Regular cardiac myocyte (primary cell): ENCODE results near the gene FBXO15. TPM values are rescaled to one million over a fixed set of nuclear protein-coding genes. Genes with fewer than 3 reads are reported as not detected.

Experiments
- total RNA-seq: library from RNA; depleted of rRNA; stranded (reverse); fragments of >200 nt; gene quantifications from 2 replicates; pipeline ENCODE4 v1.2.3, GENCODE V29; 2014

Gene FBXO15, protein sequence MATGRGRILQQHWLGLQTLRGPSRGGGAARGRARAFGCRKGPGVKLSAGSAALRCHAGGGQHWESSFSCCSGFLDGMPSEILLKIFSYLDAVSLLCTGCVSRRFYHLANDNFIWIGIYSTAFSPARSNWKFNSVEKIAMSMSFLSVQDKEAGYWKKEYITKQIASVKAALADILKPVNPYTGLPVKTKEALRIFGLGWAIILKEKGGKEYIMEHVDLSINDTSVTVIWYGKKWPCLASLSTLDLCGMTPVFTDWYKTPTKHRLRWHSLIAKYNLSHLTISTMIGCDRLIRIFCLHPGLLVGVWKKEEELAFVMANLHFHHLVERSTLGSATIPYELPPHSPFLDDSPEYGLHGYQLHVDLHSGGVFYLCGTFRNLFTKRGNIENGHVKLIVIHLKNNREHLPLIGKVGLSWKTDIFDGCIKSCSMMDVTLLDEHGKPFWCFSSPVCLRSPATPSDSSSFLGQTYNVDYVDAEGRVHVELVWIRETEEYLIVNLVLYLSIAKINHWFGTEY
- 0.38 and 0.85 TPM in 2 replicates for total RNA-seq

DNA sequence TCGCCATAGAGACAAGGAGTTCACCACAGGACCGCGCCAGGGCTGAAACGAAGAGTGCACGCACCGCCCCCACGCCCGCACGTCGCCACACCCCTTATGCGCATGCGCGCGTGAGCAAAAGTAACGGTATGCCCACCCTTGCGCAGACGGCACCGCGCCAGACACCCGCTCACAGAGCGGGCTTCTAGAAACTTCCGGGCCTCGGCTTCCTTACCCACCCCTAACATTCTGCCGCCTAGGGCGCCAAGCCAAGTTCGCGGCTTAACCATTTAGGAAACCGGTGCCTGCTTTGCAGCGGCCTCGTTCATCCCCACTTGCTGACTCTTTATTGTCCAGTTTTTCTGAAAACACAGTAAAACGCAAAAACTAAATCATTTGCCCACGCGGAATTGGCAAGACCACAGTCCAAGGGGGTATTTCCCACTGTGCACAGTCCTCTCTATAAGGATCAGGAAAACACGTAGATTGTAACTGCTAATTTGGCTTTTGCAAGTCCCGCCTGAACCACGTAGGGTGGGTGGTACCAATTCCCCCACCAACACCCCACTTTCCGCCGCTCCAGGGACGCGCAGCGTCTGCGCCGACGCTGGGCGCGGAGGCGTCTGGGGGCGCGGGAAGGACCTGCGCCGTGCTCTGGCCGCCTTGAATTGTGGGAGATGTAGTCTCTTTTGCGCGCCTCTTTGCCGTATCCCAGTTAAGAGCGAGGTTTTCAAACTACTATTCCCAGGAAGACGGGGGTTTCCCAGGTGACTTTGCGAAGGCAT, at the start of gene FBXO15, which contains the start of gene TIMM21:
TSS of gene FBXO15 (minus strand) at position 56 of the 764 bp plus-strand sequence. CDS start at position 7, 49 bp downstream.
TSS of gene TIMM21 (plus strand) at position 745 of the 764 bp plus-strand sequence. CDS start 286 bp downstream, outside the sequence.

Other genes starting within 250 kb of the FBXO15 start
- 27.1 and 63.6 TPM in 2 replicates for gene TIMM21, start 689 bp upstream of the FBXO15 start, total RNA-seq
- gene CYB5A, start 144.1 kb upstream of the FBXO15 start, total RNA-seq, result 55.4 and 92.7 TPM in 2 replicates
- not detected in 2 replicates for gene C18orf63, start 168.0 kb upstream of the FBXO15 start, total RNA-seq